NCI-H1105 treated with DMSO at 0.1 percent for 48 hours (cell line): ENCODE results near the gene SLC35F1.

Source experiments
- DNase-seq: peaks from one replicate; lab custom pipeline; 2025; lab: John Stamatoyannopoulos, UW

Gene SLC35F1

DNA sequence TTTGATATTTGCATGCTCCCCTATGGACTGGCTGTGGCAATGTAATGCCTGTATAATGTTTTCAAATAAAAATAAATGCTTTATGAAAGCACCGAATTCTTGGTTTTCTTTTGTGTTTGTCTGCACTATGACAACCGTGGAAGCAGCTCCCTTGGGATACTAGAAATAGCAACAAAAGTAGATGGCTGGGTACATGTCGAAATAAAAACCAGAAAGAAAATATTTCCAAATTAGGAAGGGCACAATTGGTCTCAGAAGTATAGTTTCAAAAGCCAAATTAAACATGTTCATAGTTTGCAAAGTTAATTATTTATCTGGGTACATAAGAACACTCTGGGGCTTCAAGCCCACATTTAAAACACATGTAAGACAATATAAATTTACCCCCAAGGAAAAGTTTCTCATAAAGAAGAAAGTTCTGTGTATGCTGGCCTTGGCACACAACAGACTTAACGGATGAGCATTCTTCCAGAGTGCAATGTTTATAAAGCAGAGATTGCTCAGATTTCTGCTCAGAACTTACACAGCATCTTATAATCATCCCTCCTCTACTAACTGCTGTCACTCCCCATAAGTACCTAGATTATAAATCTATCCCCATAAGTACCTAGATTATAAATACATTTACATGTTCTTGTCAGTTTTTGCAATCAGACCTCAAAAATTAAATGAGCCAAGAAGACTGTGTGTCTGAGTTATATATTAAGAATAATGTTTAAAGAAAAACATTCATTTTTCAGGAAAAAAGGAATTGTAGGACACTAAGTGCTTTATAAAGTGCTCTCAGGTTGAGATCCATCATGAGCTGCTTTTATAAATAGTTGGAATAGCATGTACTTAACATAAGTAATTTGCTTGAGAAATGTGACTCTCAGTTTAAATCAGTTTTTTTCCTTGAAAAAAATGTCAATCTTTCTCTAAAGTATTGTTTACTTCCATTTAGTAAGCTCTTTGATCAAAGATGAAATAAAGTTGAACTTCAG is 410.8 kb downstream of the SLC35F1 start:
- no peak for DNase-seq

DNA sequence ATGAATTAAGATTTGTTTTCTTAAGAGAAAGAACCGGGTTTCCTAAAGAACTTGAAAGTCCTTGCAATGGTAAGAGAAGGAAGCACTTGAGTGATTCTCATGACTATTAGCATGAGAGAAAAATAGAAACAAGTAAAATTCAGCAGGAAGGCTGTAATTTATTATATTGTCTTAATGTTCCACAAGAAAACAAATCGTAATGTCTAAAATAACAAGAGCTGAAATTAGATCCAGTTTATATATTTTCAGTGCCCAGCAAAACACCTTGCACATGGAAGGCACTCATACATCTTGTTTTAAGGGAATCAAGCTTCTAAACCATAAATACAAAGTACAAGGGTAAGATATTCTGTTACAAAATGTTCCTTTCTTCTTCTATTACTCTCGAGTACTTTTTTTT is 411.6 kb downstream of the SLC35F1 start:
- DNase-seq, result no peak

DNA sequence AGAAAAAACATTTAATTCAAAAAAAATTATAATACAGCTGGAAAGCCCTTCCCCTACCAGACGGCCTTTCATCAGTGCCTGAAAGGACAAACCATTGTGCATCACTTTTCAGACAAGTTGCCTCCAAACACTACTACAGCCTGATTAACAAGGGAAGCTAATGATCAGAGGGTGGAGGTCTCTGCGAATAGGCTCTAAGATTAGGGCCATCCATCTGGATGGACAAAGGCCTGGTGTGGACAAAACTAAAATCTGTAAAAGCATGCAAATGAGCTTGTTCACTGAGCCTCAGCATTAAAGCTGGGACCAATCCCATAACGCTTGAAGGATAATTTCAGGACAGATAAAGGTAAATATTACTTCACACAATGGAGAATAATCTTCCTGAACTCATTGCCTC is 412.4 kb downstream of the SLC35F1 start:
- no peak for DNase-seq

- DNase-seq, result peak; percentile 34
These were observed 413.0 kb downstream of the SLC35F1 start for GRCh38 chr6:118319894-118320649.

DNA sequence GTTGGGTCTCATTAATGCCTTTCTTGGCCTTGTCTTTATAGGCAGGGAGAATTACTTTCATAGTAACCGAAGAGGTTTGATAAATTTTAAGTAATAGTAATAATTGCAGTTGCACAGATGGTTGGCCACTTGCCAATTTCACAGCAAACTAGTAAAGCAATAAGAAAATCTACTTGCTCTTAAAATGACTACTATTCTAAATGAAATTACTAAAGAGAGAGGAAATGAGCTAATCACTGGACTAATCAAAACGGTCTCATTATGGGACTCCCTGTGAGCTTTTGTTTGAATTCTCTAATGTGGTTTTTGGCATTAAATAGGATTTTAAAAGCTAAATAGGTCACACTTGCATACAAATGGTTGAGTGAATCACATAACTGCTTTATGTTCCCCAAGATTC is 413.6 kb downstream of the SLC35F1 start:
- DNase-seq, result peak; percentile 74

DNA sequence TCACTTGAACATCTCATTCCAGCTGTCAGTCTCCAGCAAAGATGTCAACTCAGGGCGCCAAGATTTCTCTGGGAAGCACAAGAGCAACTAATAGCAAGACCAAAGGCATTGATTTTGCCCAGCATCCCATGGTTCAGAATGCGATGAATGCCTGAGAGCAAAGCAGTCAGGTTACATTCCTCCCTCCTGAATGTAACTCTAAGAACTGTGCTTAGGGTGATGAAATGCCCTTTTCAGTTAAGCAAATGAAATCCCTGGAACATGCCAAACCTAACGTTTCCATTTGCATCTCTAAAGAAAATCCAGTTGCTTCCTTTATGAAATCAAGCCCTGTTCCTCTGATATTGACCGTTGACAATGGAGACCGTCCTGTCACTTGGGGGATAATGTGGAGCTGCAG is 417.1 kb downstream of the SLC35F1 start:
- no peak for DNase-seq

DNA sequence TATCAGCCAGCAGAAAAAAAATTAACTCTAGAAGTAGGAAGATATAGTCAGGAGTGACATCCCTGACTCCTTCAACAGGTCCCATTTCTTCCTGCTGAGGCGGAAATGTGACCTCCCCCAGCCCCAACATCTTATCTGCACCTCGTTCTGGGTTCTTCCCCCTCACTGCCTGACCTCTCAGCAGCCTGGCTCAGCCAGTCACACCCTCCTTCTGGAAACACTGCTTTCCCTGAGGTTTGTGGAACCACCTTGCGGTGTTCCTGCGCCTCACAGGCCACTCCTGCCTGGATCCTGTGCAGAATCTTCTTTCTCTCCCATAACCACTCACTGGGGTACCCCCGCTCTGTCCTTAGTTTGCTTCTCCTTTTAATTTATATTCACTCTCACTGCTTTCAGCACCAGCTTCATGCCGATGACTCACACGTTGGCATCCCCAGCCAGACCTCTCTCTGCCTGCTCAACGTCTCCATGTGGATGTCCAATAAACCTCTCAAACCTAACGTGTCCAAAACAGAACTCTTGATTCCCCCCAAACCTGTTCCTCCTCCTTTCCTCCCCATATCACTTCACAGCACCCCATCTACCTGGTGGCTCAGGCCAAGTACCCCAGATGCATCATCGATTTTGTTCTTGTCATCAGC is 418.3 kb downstream of the SLC35F1 start:
- DNase-seq, result no peak

- DNase-seq, result no peak
These were observed 419.6 kb downstream of the SLC35F1 start for GRCh38 chr6:118326712-118327111.

GRCh38 chr6:118327237-118327636 is 420.2 kb downstream of the SLC35F1 start:
- no peak for DNase-seq

DNA sequence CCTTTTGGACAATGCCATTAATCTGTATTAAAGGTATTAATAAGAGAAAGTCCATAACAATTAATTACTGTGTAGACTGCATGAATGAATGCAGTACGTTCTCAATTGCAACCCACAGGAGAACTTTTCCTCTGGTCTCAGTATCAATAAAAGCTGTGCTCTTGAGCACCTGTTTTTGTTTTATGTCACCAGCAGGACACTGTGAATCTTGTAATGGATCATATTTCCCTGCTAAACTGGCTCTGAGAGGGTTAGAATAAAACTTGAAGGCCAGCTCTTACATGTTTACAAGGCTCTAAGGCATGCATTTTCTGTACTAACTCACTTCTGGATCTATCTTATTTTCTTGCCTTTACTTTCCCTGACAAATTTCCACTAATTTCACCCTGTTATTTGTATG is 426.7 kb downstream of the SLC35F1 start:
- peak; percentile 66 for DNase-seq

GRCh38 chr6:118334634-118335033 is 427.6 kb downstream of the SLC35F1 start:
- DNase-seq, result peak; percentile 50

DNA sequence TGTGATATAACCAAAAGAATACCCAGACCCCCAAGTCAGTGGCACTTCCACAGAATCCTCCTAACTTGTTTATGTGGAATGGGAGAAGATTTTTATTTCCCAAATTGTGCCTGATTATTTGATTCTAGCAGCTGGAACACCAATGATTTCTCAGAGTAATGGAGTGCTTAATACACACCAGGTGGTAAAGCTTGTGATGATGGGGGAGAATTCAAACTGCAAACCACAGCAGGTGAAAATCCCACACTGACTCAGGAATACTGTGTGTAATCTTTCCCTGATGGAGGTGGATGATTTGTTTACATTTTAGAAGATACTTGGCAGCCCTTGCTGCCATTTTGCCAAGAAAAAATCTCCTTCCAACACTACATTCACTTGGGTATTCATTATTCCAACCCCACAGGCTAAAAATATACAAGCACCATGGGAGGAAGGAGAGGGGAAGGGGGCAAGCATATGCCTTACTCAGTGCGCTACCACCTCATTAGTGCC is 428.3 kb downstream of the SLC35F1 start:
- peak; percentile 99 for DNase-seq

GRCh38 chr6:118344014-118344670 is 437.1 kb downstream of the SLC35F1 start:
- DNase-seq, result no peak

- peak; percentile 84 for DNase-seq
These were observed 443.9 kb downstream of the SLC35F1 start for GRCh38 chr6:118350881-118351430.

GRCh38 chr6:118353564-118353963 is 446.5 kb downstream of the SLC35F1 start:
- peak; percentile 82 for DNase-seq

- no peak for DNase-seq
These were observed 447.6 kb downstream of the SLC35F1 start for GRCh38 chr6:118354641-118355040.

- no peak for DNase-seq
These were observed 449.0 kb downstream of the SLC35F1 start for GRCh38 chr6:118356054-118356453.

DNA sequence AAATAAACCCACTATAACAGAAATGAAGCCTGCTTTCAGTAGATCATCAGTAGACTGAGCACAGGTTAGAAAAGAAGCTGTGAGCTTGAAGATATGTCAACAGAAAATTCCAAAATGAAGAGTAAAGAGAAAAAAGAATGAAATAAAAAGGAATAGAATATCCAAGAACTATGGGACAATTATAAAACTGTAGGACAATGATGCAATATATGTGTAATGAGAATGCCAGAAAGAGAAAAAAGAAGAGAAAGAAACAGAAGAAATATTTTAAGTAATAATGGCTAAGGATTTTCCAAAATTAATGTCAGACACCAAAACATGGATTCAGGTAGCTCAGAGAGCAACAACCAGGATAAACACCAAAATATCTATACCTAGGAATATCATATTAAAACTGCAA is 449.6 kb downstream of the SLC35F1 start:
- DNase-seq, result no peak
